Nephron (organoid): Measurements from ENCODE around the gene S100A7A.
"Not testable (repeated sequence)": the region's sequence is repeated elsewhere in the genome, so short reads cannot be mapped to it uniquely, and the experiment has no call there.

Experiments used
- H3K27ac Mint-ChIP-seq, 3 experiments: 2 replicates each; pipeline ENCODE4 v1.8.0; 2020; ENCODE audit warnings: mixed read lengths in 3 of 3, mild to moderate bottlenecking in 2 of 3, moderate library complexity in 1 of 3
- H3K27me3 Mint-ChIP-seq: 2 replicates; pipeline ENCODE4 v1.8.0; 2021; ENCODE audit warnings: low read depth, mild to moderate bottlenecking, moderate library complexity, mixed read lengths
- H3K36me3 Mint-ChIP-seq: 2 replicates; pipeline ENCODE4 v1.8.0; 2020; ENCODE audit warnings: low read depth, mixed read lengths
- H3K4me1 Mint-ChIP-seq: 2 replicates; pipeline ENCODE4 v1.8.0; 2020; ENCODE audit warnings: mixed read lengths
- H3K4me3 Mint-ChIP-seq, 3 experiments: 2 replicates each; pipeline ENCODE4 v1.8.0; 2020; ENCODE audit warnings: mild to moderate bottlenecking in 3 of 3, mixed read lengths in 3 of 3, moderate library complexity in 2 of 3
- H3K9me3 Mint-ChIP-seq: 2 replicates; pipeline ENCODE4 v1.8.0; 2020; ENCODE audit warnings: mixed read lengths
- TF ChIP-seq, protein P1 (sequence below), 3 experiments: fragments of 200-600 bp; sonication (generic); IDR thresholded peaks; one replicate each; pipeline ENCODE4 v1.5.0; 2021; ENCODE audit warnings: antibody characterized with exemption in 3 of 3; ENCODE audit not compliant: unreplicated experiment in 3 of 3

Gene S100A7A

DNA sequence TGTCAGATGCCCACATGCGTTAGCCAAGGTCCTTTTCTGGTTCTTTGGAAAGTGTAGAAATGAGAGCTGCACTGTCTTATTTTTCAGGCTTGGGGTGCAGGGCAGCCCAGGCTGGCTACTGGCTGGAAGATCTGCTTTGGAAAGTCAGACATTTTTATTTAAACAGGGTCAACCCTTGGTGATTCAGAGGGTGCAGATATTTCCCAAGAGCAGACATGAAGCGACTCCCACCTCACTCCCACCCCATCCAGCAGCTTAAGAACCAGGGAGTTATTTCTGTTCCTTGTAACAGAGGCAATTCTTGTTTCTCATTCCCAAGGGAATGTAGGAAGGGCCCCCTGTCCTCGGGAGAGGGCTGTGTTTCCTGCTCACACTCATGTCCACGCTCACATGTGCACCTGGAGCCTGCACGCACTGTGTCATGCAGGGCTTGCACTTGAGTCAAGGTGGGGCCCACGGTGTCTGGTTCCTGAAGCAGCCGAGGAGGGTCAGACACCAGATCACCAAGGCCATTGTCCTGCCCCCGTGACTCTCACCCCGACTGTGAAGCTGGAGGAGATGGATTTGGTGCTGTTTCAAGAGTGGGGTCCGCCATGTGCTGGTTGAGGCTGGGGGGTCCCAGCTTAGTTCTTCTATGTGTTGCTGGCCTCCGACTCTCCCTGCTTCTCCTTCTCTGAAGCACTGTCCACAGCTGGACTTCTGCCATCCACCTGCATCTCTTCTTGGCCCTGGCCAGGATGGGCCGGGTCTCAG, 992 bp downstream of the S100A7A start:
- Mint-ChIP-seq H3K4me1 (no peaks in the 10 kb centered on the region), H3K36me3 (no peaks in the 10 kb centered on the region)
- TF ChIP-seq, protein P1, sequence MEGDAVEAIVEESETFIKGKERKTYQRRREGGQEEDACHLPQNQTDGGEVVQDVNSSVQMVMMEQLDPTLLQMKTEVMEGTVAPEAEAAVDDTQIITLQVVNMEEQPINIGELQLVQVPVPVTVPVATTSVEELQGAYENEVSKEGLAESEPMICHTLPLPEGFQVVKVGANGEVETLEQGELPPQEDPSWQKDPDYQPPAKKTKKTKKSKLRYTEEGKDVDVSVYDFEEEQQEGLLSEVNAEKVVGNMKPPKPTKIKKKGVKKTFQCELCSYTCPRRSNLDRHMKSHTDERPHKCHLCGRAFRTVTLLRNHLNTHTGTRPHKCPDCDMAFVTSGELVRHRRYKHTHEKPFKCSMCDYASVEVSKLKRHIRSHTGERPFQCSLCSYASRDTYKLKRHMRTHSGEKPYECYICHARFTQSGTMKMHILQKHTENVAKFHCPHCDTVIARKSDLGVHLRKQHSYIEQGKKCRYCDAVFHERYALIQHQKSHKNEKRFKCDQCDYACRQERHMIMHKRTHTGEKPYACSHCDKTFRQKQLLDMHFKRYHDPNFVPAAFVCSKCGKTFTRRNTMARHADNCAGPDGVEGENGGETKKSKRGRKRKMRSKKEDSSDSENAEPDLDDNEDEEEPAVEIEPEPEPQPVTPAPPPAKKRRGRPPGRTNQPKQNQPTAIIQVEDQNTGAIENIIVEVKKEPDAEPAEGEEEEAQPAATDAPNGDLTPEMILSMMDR (IDR thresholded peaks at IDR 0.05; ENCODE audit: unreplicated experiment in 3 of 3): no peak

DNA sequence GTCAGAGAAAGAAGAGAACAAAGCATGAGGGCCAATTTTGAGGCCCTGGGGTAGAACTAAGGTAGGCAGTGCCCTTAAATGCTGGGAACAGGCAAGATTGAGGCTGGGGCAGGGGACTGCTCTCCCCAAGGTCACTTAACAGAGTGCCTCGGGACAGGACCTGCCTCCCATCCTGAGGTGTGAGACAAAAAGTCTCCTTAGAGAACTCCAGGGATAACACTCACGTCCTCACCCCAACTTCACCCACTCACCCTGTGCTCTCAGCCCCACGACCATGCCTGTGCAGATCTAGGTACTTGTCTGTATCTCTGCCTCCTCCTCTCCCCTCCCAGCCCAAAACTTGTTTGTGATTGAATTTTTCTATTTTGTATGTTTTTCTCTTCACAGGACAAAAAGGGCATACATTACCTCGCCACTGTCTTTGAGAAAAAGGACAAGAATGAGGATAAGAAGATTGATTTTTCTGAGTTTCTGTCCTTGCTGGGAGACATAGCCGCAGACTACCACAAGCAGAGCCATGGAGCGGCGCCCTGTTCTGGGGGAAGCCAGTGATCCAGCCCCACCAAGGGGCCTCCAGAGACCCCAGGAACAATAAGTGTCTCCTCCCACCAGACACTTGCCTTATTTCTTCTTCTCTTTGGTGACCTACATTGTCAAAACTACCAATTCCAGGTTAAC, 2.6 kb downstream of the S100A7A start:
- not testable (repeated sequence) for H3K36me3 Mint-ChIP-seq, H3K9me3 Mint-ChIP-seq, H3K27ac Mint-ChIP-seq, H3K4me1 Mint-ChIP-seq, H3K4me3 Mint-ChIP-seq
- peaks cover 11% of the 10 kb centered on the region for H3K27me3 Mint-ChIP-seq

More for the DNA sequence above, 992 bp downstream of the S100A7A start:
- Mint-ChIP-seq H3K4me3 (no peak overlapping the region), H3K27ac (no peak overlapping the region), H3K27me3 (peaks cover 11% of the 10 kb centered on the region), H3K9me3 (peaks cover 4% of the 10 kb centered on the region)

DNA sequence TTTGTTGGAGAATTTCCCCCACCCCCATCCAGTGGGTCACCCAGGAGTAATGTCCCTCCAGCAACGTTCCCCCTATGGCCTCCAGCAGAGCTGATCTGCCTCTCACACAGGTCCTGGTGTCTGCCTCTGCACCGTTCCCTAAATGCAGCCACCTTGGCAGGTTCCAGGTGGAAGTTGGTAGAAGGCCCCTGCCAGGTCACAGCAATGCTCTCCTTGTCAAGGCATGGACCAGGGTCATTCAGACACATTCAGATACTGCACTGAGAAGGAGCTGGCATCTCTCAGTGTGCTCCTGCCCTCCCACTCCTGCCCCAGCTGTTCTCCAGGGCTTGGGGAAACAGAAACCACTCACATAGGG, 3.1 kb downstream of the S100A7A start:
- peaks cover 11% of the 10 kb centered on the region for H3K27me3 Mint-ChIP-seq
- not testable (repeated sequence) for H3K4me3 Mint-ChIP-seq, H3K9me3 Mint-ChIP-seq, H3K4me1 Mint-ChIP-seq, H3K36me3 Mint-ChIP-seq, H3K27ac Mint-ChIP-seq

DNA sequence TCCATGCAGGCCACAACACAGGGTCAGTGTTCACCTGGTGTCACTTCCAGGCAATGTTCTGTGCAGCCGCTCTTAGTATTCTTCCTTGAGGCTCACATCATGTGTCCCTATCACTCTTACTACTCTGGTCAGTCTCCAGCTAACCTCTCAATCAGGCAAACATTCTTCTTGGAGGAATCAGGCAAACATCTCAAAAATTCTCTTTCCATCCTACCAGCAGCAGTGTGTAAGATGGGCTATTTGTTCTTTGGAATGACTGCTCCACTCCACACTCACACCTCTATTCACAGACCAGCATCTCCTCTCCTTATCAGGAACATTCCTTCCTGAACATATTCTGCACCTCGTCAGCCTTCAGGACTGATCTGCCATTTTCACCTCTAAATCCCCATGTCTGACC, 4.0 kb downstream of the S100A7A start:
- Mint-ChIP-seq H3K4me1 (no peaks in the 10 kb centered on the region), H3K9me3 (no peaks in the 10 kb centered on the region), H3K4me3 (no peak overlapping the region), H3K36me3 (no peaks in the 10 kb centered on the region), H3K27ac (no peak overlapping the region), H3K27me3 (peaks cover 11% of the 10 kb centered on the region)
- TF ChIP-seq, protein P1 (IDR thresholded peaks at IDR 0.05; ENCODE audit: unreplicated experiment in 3 of 3): no peak

DNA sequence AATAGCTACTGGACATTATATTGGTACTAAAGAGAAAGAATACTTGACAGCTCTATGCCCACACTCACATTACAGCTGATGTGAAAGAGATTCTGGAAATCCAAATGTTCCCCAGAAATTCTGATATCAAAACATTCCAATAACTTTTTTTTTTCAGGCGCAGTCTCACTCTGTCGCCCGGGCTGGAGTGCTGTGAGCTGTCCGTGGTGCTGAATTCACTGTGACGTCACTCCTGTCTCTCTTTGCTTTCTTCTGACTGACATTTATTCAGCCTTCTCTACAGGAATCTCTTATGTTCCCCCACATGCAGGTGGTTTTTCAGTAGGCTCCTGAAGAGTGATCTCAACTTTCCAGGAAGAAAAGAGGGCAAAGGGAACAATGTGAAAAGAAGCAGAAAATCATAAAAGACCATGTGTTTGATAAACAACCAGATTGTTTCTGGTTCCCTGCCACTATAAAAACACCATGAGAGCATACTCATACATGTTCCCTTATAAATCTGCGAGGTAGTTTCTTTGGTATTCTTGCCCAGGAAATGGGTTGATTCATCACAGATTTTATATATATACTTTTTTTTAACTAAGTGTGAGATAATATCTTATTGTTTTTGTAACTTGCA, 6.2 kb downstream of the S100A7A start:
- Mint-ChIP-seq H3K4me3 (no peak overlapping the region), H3K4me1 (no peaks in the 10 kb centered on the region), H3K27ac (no peak overlapping the region), H3K36me3 (no peaks in the 10 kb centered on the region), H3K27me3 (peaks cover 10% of the 10 kb centered on the region), H3K9me3 (no peaks in the 10 kb centered on the region)
- TF ChIP-seq, protein P1 (IDR thresholded peaks at IDR 0.05; ENCODE audit: unreplicated experiment in 3 of 3): no peak

DNA sequence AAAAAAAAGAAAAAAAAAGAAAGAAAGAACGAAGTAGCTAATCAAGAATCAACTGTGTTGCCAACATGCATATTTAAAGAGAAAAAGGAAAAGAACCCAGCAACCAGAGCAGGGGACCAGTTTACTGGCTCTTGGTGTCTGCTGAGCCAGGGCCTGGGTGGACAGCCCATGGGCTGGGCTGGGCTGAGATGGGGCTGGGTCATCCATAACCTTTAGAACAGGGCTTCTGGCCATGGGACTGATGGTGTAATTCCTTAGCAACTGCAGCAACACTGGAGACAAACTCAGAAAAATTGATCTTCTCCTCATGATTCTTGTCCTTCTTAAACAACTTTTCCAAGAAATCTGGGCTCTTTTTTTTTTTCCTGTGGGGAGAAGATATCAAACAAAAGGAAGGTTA, 10.5 kb downstream of the S100A7A start:
- no peak overlapping the region for H3K27ac Mint-ChIP-seq
- H3K36me3 Mint-ChIP-seq: no peaks in the 10 kb centered on the region
- TF ChIP-seq, protein P1 (IDR thresholded peaks at IDR 0.05; ENCODE audit: unreplicated experiment in 3 of 3): no peak
- no peaks in the 10 kb centered on the region for H3K9me3 Mint-ChIP-seq
- no peak overlapping the region for H3K4me3 Mint-ChIP-seq
- peaks cover 7% of the 10 kb centered on the region for H3K27me3 Mint-ChIP-seq
- no peaks in the 10 kb centered on the region for H3K4me1 Mint-ChIP-seq
